Thyroid gland (tissue), 4 donors: ENCODE measurements around the gene CH25H. TPM values are rescaled to one million over a fixed set of nuclear protein-coding genes. Genes with fewer than 3 reads are reported as not detected.

Source experiments
- DNase-seq, 2 donors: peaks; one replicate each; pipeline ENCODE4 v3.0.0-alpha.2; 2019
- H3K27ac ChIP-seq, 3 donors: fragments of 200-600 bp; sonication (generic); 1 replicate in 2 of 3; 2 replicates in 1 of 3; pipeline ENCODE4 v1.5.1; 2016 to 2019; ENCODE audit warnings: mild to moderate bottlenecking in 1 of 3, moderate library complexity in 1 of 3
- H3K27me3 ChIP-seq: fragments of 200-600 bp; sonication (generic); one replicate; pipeline ENCODE4 v1.5.1; 2019
- H3K36me3 ChIP-seq, 2 donors: fragments of 200-600 bp; sonication (generic); one replicate each; pipeline ENCODE4 v1.5.1; 2016 to 2019
- H3K4me1 ChIP-seq, 2 donors: fragments of 200-600 bp; sonication (generic); one replicate each; pipeline ENCODE4 v1.5.1; 2017 to 2019
- H3K4me3 ChIP-seq, 3 donors: fragments of 200-600 bp; sonication (generic); replicated peaks in 1 of 3; 1 replicate in 2 of 3; 2 replicates in 1 of 3; pipeline ENCODE4 v1.5.1; 2016; ENCODE audit warnings: mild to moderate bottlenecking in 1 of 3
- H3K9me3 ChIP-seq: fragments of 200-600 bp; sonication (generic); one replicate; pipeline ENCODE4 v1.5.1; 2017
- POLR2A ChIP-seq, 2 donors: fragments of 450-650 bp; IDR thresholded peaks; one replicate each; pipeline ENCODE4 v1.6.1; 2017; ENCODE audit warnings: antibody characterized with exemption in 2 of 2, mild to moderate bottlenecking in 2 of 2, moderate library complexity in 1 of 2
- WGBS, 2 donors: methylation state at CpG; one replicate each; pipeline ENCODE4 v1.1.5; 2017; 5-methylcytosine and 5-hydroxymethylcytosine counted together
- intact Hi-C: fragments of 100-400 bp; cut with DNase I; formaldehyde crosslinking; loops from one replicate; pipeline ENCODE4 v1.15.1; 2023
- total RNA-seq, 4 donors: library from RNA; depleted of rRNA; stranded (reverse); fragments of >200 nt; gene quantifications; one replicate each; pipeline ENCODE4 v1.2.3, GENCODE V29; 2016
- TF ChIP-seq, protein P1 (sequence below), 6 experiments: fragments of 200-600 bp in 3 of 6; fragments of 450-650 bp in 3 of 6; sonication (generic) in 3 of 6; IDR thresholded peaks; one replicate each; pipeline ENCODE4 v1.5.1; 2016 to 2019; ENCODE audit warnings: antibody characterized with exemption in 6 of 6, mild to moderate bottlenecking in 2 of 6, inconsistent platforms in 1 of 6, moderate library complexity in 1 of 6

The CH25H gene
- total RNA-seq, 4 donors from 2014 or later: 0.44 to 6.3 (median 3.4) TPM; not detected in 1

DNA sequence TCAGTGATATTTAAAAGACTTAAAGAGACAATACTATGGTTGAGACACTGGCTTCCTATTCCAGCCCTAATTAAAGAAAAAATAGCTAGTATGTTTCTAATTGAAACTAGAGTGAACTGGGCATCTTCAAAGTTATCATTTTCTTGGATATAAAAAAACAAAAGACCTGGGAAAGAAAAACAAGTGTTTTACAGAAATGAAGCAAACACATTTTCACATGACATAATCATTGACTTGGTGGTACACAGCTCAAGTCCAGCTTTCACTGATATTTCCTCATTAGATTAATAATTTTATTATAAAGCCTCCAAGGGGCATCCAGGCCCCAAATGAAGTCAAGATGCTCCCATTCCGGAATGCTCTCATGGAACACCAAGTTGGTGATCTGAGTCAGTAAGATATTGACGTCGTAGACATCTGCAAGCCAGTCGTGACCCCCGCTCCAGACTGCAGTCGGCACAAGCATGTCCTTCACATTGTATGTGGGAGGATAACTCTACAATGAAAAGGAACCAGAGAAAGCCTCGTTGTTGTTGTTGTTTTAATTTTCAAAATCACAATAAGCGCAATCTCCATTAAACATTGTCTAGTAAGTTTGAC is 7.5 kb upstream of the CH25H start:
- peaks cover 3 to 6% of the 10 kb centered on the region in 2 donors for H3K4me1 ChIP-seq
- no peak overlapping the region for H3K4me3 ChIP-seq
- H3K9me3 ChIP-seq: no peaks in the 10 kb centered on the region
- peaks cover 0 to 8% of the 10 kb centered on the region in 2 donors for H3K36me3 ChIP-seq
- intact Hi-C loops: loop anchor here (5.0 kb wide), 2 partner anchors 182 to 282 kb away; no protein-coding TSS in a partner anchor
- TF ChIP-seq POLR2A (IDR thresholded peaks at IDR 0.05): no peak
- TF ChIP-seq, protein P1, sequence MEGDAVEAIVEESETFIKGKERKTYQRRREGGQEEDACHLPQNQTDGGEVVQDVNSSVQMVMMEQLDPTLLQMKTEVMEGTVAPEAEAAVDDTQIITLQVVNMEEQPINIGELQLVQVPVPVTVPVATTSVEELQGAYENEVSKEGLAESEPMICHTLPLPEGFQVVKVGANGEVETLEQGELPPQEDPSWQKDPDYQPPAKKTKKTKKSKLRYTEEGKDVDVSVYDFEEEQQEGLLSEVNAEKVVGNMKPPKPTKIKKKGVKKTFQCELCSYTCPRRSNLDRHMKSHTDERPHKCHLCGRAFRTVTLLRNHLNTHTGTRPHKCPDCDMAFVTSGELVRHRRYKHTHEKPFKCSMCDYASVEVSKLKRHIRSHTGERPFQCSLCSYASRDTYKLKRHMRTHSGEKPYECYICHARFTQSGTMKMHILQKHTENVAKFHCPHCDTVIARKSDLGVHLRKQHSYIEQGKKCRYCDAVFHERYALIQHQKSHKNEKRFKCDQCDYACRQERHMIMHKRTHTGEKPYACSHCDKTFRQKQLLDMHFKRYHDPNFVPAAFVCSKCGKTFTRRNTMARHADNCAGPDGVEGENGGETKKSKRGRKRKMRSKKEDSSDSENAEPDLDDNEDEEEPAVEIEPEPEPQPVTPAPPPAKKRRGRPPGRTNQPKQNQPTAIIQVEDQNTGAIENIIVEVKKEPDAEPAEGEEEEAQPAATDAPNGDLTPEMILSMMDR (IDR thresholded peaks at IDR 0.05): no peak
- DNase-seq: no peak
- 89 to 92% methylated on average over 8 of the region's 8 CpGs for WGBS, 2 donors
- no peak overlapping the region for H3K27ac ChIP-seq
- H3K27me3 ChIP-seq: no peaks in the 10 kb centered on the region

DNA sequence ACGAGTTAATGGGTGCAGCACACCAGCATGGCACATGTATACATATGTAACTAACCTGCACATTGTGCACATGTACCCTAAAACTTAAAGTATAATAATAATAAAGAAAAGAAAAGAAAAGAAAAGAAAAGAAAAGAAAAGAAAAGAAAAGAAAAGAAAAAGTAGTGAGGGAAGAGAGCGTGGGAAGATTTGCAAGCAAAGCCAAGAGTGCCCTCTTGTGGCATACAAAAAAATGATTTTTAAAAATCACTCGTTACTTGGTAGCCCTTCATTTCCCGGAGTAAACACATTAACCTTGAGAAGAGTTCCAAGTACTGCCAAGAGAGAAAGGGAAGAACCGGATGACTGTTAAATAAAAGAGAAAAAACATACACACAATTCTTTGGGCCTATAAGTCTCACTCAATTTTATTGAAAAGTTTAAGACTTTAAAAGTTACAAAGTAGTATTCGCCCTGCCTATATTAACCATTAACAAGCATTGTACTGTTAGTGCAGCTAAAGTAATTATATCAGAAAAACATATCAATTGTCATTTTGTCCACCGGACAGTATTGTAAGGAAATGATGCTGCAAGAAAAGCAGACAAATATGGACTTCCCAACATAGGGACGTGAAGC is 6.2 kb upstream of the CH25H start:
- H3K27ac ChIP-seq: no peak overlapping the region
- intact Hi-C loops: loop anchor here (5.0 kb wide), 2 partner anchors 181 to 281 kb away; no protein-coding TSS in a partner anchor
- H3K9me3 ChIP-seq: no peaks in the 10 kb centered on the region
- no peak for DNase-seq
- no peak overlapping the region for H3K4me3 ChIP-seq
- peaks cover 4 to 7% of the 10 kb centered on the region in 2 donors for H3K4me1 ChIP-seq
- peaks cover 0 to 8% of the 10 kb centered on the region in 2 donors for H3K36me3 ChIP-seq
- TF ChIP-seq, protein P1 (IDR thresholded peaks at IDR 0.05): peak in 5 of 6 experiments; percentile 38 to 91 (median 61)
- no peak for TF ChIP-seq POLR2A (IDR thresholded peaks at IDR 0.05)
- 38 to 44% methylated on average over 8 of the region's 8 CpGs for WGBS, 2 donors
- H3K27me3 ChIP-seq: no peaks in the 10 kb centered on the region

DNA sequence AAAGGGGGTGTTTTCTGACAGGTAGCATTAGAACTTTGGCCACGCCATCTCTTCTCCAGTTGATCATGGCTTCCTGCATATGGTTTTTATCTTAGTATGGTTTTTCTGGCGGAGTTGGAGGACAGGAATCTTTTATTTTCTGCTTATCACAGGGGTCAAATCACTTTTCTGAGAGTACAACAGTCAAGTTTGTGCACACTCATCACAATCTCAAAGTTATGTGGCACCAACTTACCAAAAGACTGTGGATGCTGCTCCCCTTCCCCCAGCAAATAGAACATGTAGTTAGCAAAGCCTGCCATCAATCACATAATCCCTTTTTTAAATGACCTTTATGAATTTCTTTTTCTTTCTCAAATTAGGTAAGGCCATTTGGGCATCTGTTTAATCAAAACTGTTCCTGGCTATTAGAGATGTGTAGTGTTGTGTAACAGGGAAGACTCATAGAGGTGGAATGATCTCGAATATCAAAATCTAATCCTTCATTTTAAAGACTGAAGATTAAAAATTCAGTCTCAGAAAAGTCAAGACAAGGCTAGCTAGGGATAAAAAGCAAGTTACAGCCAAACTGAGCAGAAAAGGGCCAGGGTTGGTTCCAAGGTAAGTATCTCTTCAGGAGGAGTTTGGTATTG is 3.8 kb upstream of the CH25H start:
- DNase-seq: no peak

DNA sequence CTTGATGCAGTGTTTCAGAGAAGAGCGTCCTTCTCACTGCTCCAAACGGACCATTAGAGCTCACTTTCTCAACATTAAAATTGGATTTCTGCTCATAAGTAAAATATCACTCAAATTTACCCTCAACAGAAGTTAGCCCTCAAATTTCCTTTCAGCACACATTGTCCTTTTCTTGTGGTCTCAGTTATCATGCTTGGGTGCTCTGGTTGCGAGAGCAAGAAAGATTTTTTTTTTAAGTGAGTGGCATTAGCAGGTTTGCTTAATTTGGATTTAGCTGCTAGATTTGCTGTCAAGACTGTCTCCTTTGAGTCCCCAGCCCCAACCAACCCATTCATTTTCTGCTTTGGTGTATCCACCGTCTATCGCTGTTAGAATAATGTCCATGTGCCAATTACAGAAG is 2.6 kb upstream of the CH25H start:
- intact Hi-C loops: loop anchor here (5.0 to 10.0 kb wide), 3 partner anchors 177 to 375 kb away; no protein-coding TSS in a partner anchor
- H3K27me3 ChIP-seq: no peaks in the 10 kb centered on the region
- DNase-seq: no peak
- no peak overlapping the region for H3K4me3 ChIP-seq
- no peak overlapping the region for H3K27ac ChIP-seq
- TF ChIP-seq POLR2A (IDR thresholded peaks at IDR 0.05): no peak
- TF ChIP-seq, protein P1 (IDR thresholded peaks at IDR 0.05): no peak
- peaks cover 14 to 18% of the 10 kb centered on the region in 2 donors for H3K4me1 ChIP-seq
- H3K36me3 ChIP-seq: no peaks in the 10 kb centered on the region
- WGBS, 2 donors: 93% methylated on average over 5 of the region's 5 CpGs
- H3K9me3 ChIP-seq: no peaks in the 10 kb centered on the region

More for the DNA sequence above, 3.8 kb upstream of the CH25H start:
- 93 to 95% methylated on average over 3 of the region's 3 CpGs for WGBS, 2 donors
- no peak overlapping the region for H3K27ac ChIP-seq
- H3K36me3 ChIP-seq: peaks cover 0 to 8% of the 10 kb centered on the region in 2 donors
- intact Hi-C loops: loop anchor here (5.0 kb wide), 2 partner anchors 179 to 279 kb away; no protein-coding TSS in a partner anchor
- H3K27me3 ChIP-seq: no peaks in the 10 kb centered on the region
- peaks cover 14 to 18% of the 10 kb centered on the region in 2 donors for H3K4me1 ChIP-seq
- TF ChIP-seq POLR2A (IDR thresholded peaks at IDR 0.05): no peak
- TF ChIP-seq, protein P1 (IDR thresholded peaks at IDR 0.05): no peak
- no peak overlapping the region for H3K4me3 ChIP-seq
- no peaks in the 10 kb centered on the region for H3K9me3 ChIP-seq
